Endodermal cell (in vitro differentiated cells): ENCODE measurements around the gene RMND1. TPM values are rescaled to one million over a fixed set of nuclear protein-coding genes. Genes with fewer than 3 reads are reported as not detected.

ENCODE experiments used
- DNase-seq: peaks from one replicate; pipeline ENCODE4 v3.0.0-alpha.2; 2017
- H3K27ac ChIP-seq: 2 replicates; pipeline ENCODE4 v1.5.1; 2013; ENCODE audit warnings: mild to moderate bottlenecking, low read depth, low read length, moderate library complexity
- H3K27me3 ChIP-seq: 2 replicates; pipeline ENCODE4 v1.6.1; 2013; ENCODE audit warnings: mild to moderate bottlenecking, low read length, moderate library complexity; ENCODE audit not compliant: insufficient read depth, control insufficient read depth, poor library complexity, severe bottlenecking
- H3K36me3 ChIP-seq: 2 replicates; pipeline ENCODE4 v1.7.0; 2013; ENCODE audit warnings: mild to moderate bottlenecking, low read length, moderate library complexity; ENCODE audit not compliant: control insufficient read depth, insufficient read depth
- H3K4me1 ChIP-seq: one replicate; pipeline ENCODE4 v1.7.0; 2013; ENCODE audit warnings: low read length; ENCODE audit not compliant: control insufficient read depth, insufficient read depth
- H3K4me3 ChIP-seq: 2 replicates; pipeline ENCODE4 v1.5.1; 2013; ENCODE audit warnings: mild to moderate bottlenecking, low read length, moderate library complexity
- H3K9ac ChIP-seq: 2 replicates; pipeline ENCODE4 v1.6.1; 2013; ENCODE audit warnings: mild to moderate bottlenecking, low read length, moderate library complexity; ENCODE audit not compliant: poor library complexity, severe bottlenecking; ENCODE audit errors: extremely low read depth
- H3K9me3 ChIP-seq: 2 replicates; pipeline ENCODE4 v1.6.1; 2013; ENCODE audit warnings: mild to moderate bottlenecking, low read length, moderate library complexity; ENCODE audit not compliant: control insufficient read depth
- H3K27ac Mint-ChIP-seq: 2 replicates; pipeline ENCODE4 v1.8.0; 2020; ENCODE audit warnings: mixed read lengths
- H3K27me3 Mint-ChIP-seq: 2 replicates; pipeline ENCODE4 v1.8.0; 2021; ENCODE audit warnings: mild to moderate bottlenecking, mixed read lengths; ENCODE audit not compliant: insufficient read depth
- H3K36me3 Mint-ChIP-seq: 2 replicates; pipeline ENCODE4 v1.8.0; 2020; ENCODE audit warnings: low read depth, mixed read lengths
- H3K4me1 Mint-ChIP-seq: 2 replicates; pipeline ENCODE4 v1.8.0; 2020; ENCODE audit warnings: mixed read lengths
- H3K4me3 Mint-ChIP-seq: 2 replicates; pipeline ENCODE4 v1.8.0; 2020; ENCODE audit warnings: mild to moderate bottlenecking, moderate library complexity, mixed read lengths
- H3K9me3 Mint-ChIP-seq: 2 replicates; pipeline ENCODE4 v1.8.0; 2020; ENCODE audit warnings: mild to moderate bottlenecking, mixed read lengths
- WGBS, 2 experiments: methylation state at CpG; one replicate each; pipeline versions ENCODE4 v1.1.5 to v1.1.7; 2013; ENCODE audit warnings: missing lambda C conversion rate in 2 of 2, mixed read lengths in 1 of 2; ENCODE audit not compliant: insufficient coverage in 1 of 2, insufficient read length in 1 of 2; 5-methylcytosine and 5-hydroxymethylcytosine counted together
- total RNA-seq, 2 donors: library from RNA; stranded (reverse); fragmentation: NEBNext Ultra II Directional in 1 of 2; extraction: Animal tissue kit (Norgen Biotek cat#: 25700) in 1 of 2; gene quantifications; 2 replicates in 1 of 2; 3 replicates in 1 of 2; pipeline ENCODE4 v1.2.1, GENCODE V29; 2021
- TF ChIP-seq, protein P1 (sequence below): fragments of 200-600 bp; sonication (generic); conservative IDR thresholded peaks from 2 replicates; pipeline ENCODE4 v1.5.0; 2021; ENCODE audit warnings: antibody characterized with exemption, mild to moderate bottlenecking

RMND1 gene
- total RNA-seq, 2 donors from 2014 or later: 40.8 to 45.4 TPM

DNA sequence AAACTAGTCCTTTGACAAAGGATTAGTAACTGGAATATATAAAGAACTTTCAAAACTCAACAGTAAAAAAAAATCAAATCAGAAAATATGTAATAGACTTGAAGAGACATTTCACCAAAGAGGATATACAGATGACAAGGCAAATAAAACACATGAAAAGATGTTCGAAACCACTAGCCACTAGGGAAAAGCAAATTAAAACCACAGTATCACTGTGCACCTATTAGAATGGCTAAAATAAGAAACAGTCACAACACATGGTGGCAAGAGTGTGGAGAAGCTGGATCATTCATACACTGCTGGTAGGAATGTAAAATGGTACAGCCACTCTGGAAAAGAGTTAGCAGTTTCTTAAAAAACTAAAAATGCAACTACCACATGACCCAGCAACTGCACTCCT lies 75.5 kb downstream of the RMND1 start:
- DNase-seq: no peak
- peaks cover 16% of the 10 kb centered on the region for H3K36me3 Mint-ChIP-seq
- TF ChIP-seq, protein P1, sequence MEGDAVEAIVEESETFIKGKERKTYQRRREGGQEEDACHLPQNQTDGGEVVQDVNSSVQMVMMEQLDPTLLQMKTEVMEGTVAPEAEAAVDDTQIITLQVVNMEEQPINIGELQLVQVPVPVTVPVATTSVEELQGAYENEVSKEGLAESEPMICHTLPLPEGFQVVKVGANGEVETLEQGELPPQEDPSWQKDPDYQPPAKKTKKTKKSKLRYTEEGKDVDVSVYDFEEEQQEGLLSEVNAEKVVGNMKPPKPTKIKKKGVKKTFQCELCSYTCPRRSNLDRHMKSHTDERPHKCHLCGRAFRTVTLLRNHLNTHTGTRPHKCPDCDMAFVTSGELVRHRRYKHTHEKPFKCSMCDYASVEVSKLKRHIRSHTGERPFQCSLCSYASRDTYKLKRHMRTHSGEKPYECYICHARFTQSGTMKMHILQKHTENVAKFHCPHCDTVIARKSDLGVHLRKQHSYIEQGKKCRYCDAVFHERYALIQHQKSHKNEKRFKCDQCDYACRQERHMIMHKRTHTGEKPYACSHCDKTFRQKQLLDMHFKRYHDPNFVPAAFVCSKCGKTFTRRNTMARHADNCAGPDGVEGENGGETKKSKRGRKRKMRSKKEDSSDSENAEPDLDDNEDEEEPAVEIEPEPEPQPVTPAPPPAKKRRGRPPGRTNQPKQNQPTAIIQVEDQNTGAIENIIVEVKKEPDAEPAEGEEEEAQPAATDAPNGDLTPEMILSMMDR: no peak
- H3K9me3 Mint-ChIP-seq: peaks cover 3% of the 10 kb centered on the region
- no peak overlapping the region for H3K4me3 ChIP-seq
- peaks cover 15% of the 10 kb centered on the region for H3K4me1 Mint-ChIP-seq
- peak overlapping the region; percentile 58 for H3K27ac ChIP-seq
- peaks cover 7% of the 10 kb centered on the region for H3K4me1 ChIP-seq
- no peak overlapping the region for H3K4me3 Mint-ChIP-seq
- 94 to 100% methylated on average over 1 of the region's 1 CpG for WGBS, 2 experiments
- no peaks in the 10 kb centered on the region for H3K27me3 ChIP-seq
- peaks cover 20% of the 10 kb centered on the region for H3K36me3 ChIP-seq
- H3K9ac ChIP-seq: no peak overlapping the region
- H3K27ac Mint-ChIP-seq: no peak overlapping the region
- no peaks in the 10 kb centered on the region for H3K27me3 Mint-ChIP-seq
- peaks cover 5% of the 10 kb centered on the region for H3K9me3 ChIP-seq

DNA sequence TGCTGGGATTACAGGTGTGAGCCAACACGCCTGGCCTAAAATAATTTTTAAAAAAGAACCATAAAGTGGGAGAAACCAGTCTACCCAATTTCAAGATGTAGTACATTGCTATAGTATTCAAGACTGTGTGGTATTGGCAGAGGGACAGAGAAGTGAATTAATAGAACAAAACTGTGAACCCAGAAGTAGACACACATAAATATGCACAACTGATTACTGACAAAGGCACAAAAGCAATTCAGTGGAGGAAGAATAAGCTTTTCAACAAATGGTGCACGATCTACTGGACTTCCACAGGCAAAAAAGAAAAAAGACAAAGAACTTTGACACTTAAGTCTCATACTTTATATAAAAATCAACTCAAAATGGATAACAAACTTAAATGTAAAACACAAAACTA lies 76.1 kb downstream of the RMND1 start:
- peak overlapping the region; percentile 58 for H3K27ac ChIP-seq
- peaks cover 7% of the 10 kb centered on the region for H3K4me1 ChIP-seq
- H3K4me3 ChIP-seq: no peak overlapping the region
- peaks cover 20% of the 10 kb centered on the region for H3K36me3 Mint-ChIP-seq
- 80 to 94% methylated on average over 1 to 2 of the region's 2 CpGs for WGBS, 2 experiments
- H3K36me3 ChIP-seq: peaks cover 25% of the 10 kb centered on the region
- TF ChIP-seq, protein P1: no peak
- no peak overlapping the region for H3K9ac ChIP-seq
- no peak for DNase-seq
- H3K27me3 Mint-ChIP-seq: no peaks in the 10 kb centered on the region
- no peaks in the 10 kb centered on the region for H3K27me3 ChIP-seq
- peaks cover 3% of the 10 kb centered on the region for H3K9me3 Mint-ChIP-seq
- peaks cover 5% of the 10 kb centered on the region for H3K9me3 ChIP-seq
- H3K4me3 Mint-ChIP-seq: no peak overlapping the region
- H3K27ac Mint-ChIP-seq: no peak overlapping the region
- H3K4me1 Mint-ChIP-seq: peaks cover 13% of the 10 kb centered on the region

DNA sequence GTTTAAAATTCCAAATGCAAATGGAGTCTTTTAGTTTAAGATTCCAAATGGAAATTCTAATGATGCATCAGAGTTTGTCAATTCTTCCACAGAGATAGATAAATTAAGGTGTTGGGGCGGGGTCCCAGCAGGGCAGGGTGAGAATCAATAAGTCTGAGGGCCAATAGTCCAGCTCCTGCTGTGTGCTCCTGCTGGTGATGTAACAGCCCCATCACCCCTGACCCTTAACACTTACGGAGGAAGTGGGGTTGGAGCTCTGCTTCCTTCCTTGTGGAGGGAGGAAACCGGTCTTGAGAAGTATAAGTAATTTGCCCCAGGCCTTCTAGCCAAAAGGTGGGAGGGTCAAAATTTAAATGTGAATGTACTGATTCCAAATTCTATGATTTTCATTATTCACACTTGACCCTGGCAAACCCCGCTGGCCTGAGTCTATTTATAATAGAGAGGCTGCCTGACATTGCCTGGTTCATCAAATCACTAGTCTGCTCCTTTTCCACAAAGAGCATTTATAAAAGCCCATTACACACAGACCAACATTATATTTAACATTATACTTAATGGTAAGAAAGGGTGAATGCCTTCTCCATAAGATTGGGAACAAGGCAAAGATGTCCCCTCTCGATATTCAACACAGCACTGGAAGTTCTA lies 77.8 kb downstream of the RMND1 start:
- Mint-ChIP-seq H3K4me3 (no peak overlapping the region), H3K36me3 (peaks cover 26% of the 10 kb centered on the region), H3K9me3 (peaks cover 3% of the 10 kb centered on the region), H3K27me3 (no peaks in the 10 kb centered on the region), H3K27ac (peak overlapping the region; percentile 45), H3K4me1 (peaks cover 7% of the 10 kb centered on the region)
- WGBS, 2 experiments: 50 to 64% methylated on average over 2 to 5 of the region's 5 CpGs
- H3K27me3 ChIP-seq: no peaks in the 10 kb centered on the region
- H3K9ac ChIP-seq: peak overlapping the region; percentile 19
- TF ChIP-seq, protein P1: no peak
- peak overlapping the region; percentile 80 for H3K27ac ChIP-seq
- no peak overlapping the region for H3K4me3 ChIP-seq
- peaks cover 7% of the 10 kb centered on the region for H3K4me1 ChIP-seq
- H3K36me3 ChIP-seq: peaks cover 37% of the 10 kb centered on the region
- peak; percentile 71 for DNase-seq
- H3K9me3 ChIP-seq: peaks cover 5% of the 10 kb centered on the region
